H9 (cell line): ENCODE measurements around the gene CYB5R3. TPM values are rescaled to one million over a fixed set of nuclear protein-coding genes. Genes with fewer than 3 reads are reported as not detected.

Experiments
- DNase-seq: peaks from one replicate; pipeline ENCODE4 v3.0.0-alpha.2; 2017
- H2AFZ ChIP-seq: one replicate; pipeline ENCODE4 v1.6.1; 2013; ENCODE audit warnings: mild to moderate bottlenecking, low read length, control low read depth, moderate library complexity
- H2AK5ac ChIP-seq: 2 replicates; pipeline ENCODE4 v1.6.1; 2013; ENCODE audit warnings: low read length, control low read depth, mixed read lengths; ENCODE audit not compliant: insufficient read length
- H2BK120ac ChIP-seq: one replicate; pipeline ENCODE4 v1.6.1; 2013; ENCODE audit warnings: low read depth, mild to moderate bottlenecking, low read length, control low read depth, inconsistent platforms; ENCODE audit not compliant: poor library complexity, severe bottlenecking
- H2BK12ac ChIP-seq: 2 replicates; pipeline ENCODE4 v1.6.1; 2013; ENCODE audit warnings: low read length, control low read depth, mixed read lengths, low read depth; ENCODE audit not compliant: insufficient read length
- H2BK15ac ChIP-seq: 2 replicates; pipeline ENCODE4 v1.6.1; 2013; ENCODE audit warnings: low read depth, low read length, control low read depth
- H2BK20ac ChIP-seq: one replicate; pipeline ENCODE4 v1.6.1; 2013; ENCODE audit warnings: low read depth, mild to moderate bottlenecking, low read length, control low read depth, inconsistent platforms; ENCODE audit not compliant: poor library complexity, severe bottlenecking
- H2BK5ac ChIP-seq: 2 replicates; pipeline ENCODE4 v1.6.1; 2013; ENCODE audit warnings: low read length, control low read depth, mixed read lengths; ENCODE audit not compliant: insufficient read length
- H3K14ac ChIP-seq: 2 replicates; pipeline ENCODE4 v1.6.1; 2013; ENCODE audit warnings: low read length, control low read depth; ENCODE audit not compliant: insufficient read depth
- H3K18ac ChIP-seq: 2 replicates; pipeline ENCODE4 v1.6.1; 2013; ENCODE audit warnings: low read depth, mild to moderate bottlenecking, mixed read lengths, low read length, control low read depth; ENCODE audit not compliant: insufficient read length
- H3K23ac ChIP-seq: 2 replicates; pipeline ENCODE4 v1.6.1; 2013; ENCODE audit warnings: low read length, control low read depth, mixed read lengths, low read depth; ENCODE audit not compliant: insufficient read length
- H3K23me2 ChIP-seq: 2 replicates; pipeline ENCODE4 v1.6.1; 2013; ENCODE audit warnings: low read depth, mild to moderate bottlenecking, mixed read lengths, low read length, control low read depth; ENCODE audit not compliant: insufficient read length, poor library complexity, severe bottlenecking
- H3K27ac ChIP-seq: 2 replicates; pipeline ENCODE4 v1.5.1; 2013; ENCODE audit warnings: low read length, control low read depth, mixed read lengths, low read depth; ENCODE audit not compliant: insufficient read length
- H3K27me3 ChIP-seq: 2 replicates; pipeline ENCODE4 v1.6.1; 2013; ENCODE audit warnings: low read length, control low read depth, inconsistent platforms; ENCODE audit not compliant: insufficient read depth
- H3K4ac ChIP-seq: 2 replicates; pipeline ENCODE4 v1.6.1; 2013; ENCODE audit warnings: low read depth, mild to moderate bottlenecking, control low read depth, inconsistent platforms, low read length, moderate library complexity
- H3K4me1 ChIP-seq: 2 replicates; pipeline ENCODE4 v1.6.1; 2013; ENCODE audit warnings: low read length, control low read depth, inconsistent platforms; ENCODE audit not compliant: insufficient read depth
- H3K4me2 ChIP-seq: 2 replicates; pipeline ENCODE4 v1.6.1; 2013; ENCODE audit warnings: low read length, control low read depth, mixed read lengths; ENCODE audit not compliant: insufficient read length, insufficient read depth
- H3K56ac ChIP-seq: 2 replicates; pipeline ENCODE4 v1.6.1; 2013; ENCODE audit warnings: low read depth, mild to moderate bottlenecking, mixed read lengths, low read length, control low read depth; ENCODE audit not compliant: insufficient read length
- H3K79me1 ChIP-seq: 2 replicates; pipeline ENCODE4 v1.6.1; 2013; ENCODE audit warnings: low read depth, mild to moderate bottlenecking, moderate library complexity, low read length, control low read depth, inconsistent platforms; ENCODE audit not compliant: insufficient read depth, poor library complexity, severe bottlenecking
- H3K79me2 ChIP-seq: 2 replicates; pipeline ENCODE4 v1.6.1; 2013; ENCODE audit warnings: low read length, control low read depth, inconsistent platforms; ENCODE audit not compliant: insufficient read depth
- H3K9ac ChIP-seq: 2 replicates; pipeline ENCODE4 v1.6.1; 2013; ENCODE audit warnings: low read length, control low read depth, mixed read lengths; ENCODE audit not compliant: insufficient read length; ENCODE audit errors: extremely low read depth
- H3K9me3 ChIP-seq: one replicate; pipeline ENCODE4 v1.6.1; 2013; ENCODE audit warnings: low read depth, low read length, inconsistent platforms; ENCODE audit not compliant: control insufficient read depth
- H3T11ph ChIP-seq: one replicate; pipeline ENCODE4 v1.6.1; 2013; ENCODE audit warnings: mild to moderate bottlenecking, low read length, control low read depth, inconsistent platforms
- H4K20me1 ChIP-seq: one replicate; pipeline ENCODE4 v1.6.1; 2013; ENCODE audit not compliant: control insufficient read depth, insufficient read length, insufficient read depth
- H4K5ac ChIP-seq: 2 replicates; pipeline ENCODE4 v1.6.1; 2013; ENCODE audit warnings: low read depth, mild to moderate bottlenecking, mixed read lengths, low read length, control low read depth; ENCODE audit not compliant: insufficient read length
- H4K8ac ChIP-seq: replicated peaks from 2 replicates; pipeline ENCODE4 v1.6.1; 2013; ENCODE audit warnings: low read length, control low read depth, mixed read lengths, low read depth; ENCODE audit not compliant: insufficient read length
- H4K91ac ChIP-seq: 2 replicates; pipeline ENCODE4 v1.6.1; 2013; ENCODE audit warnings: low read depth, mild to moderate bottlenecking, moderate library complexity, mixed read lengths, low read length, control low read depth; ENCODE audit not compliant: insufficient read length
- H3K27ac Mint-ChIP-seq, 3 experiments: 2 replicates in 2 of 3; 3 replicates in 1 of 3; pipeline ENCODE4 v1.8.0; 2020 to 2021; ENCODE audit warnings: mixed read lengths in 3 of 3, mild to moderate bottlenecking in 1 of 3, moderate library complexity in 1 of 3
- H3K27me3 Mint-ChIP-seq: 2 replicates; pipeline ENCODE4 v1.8.0; 2021; ENCODE audit warnings: low read depth, mild to moderate bottlenecking, moderate library complexity, mixed read lengths
- H3K36me3 Mint-ChIP-seq, 3 experiments: 2 replicates in 2 of 3; 3 replicates in 1 of 3; pipeline ENCODE4 v1.8.0; 2020 to 2021; ENCODE audit warnings: low read depth in 3 of 3, mixed read lengths in 3 of 3; ENCODE audit not compliant: insufficient read depth in 1 of 3
- H3K4me1 Mint-ChIP-seq, 2 experiments: 2 replicates each; pipeline ENCODE4 v1.8.0; 2020; ENCODE audit warnings: mixed read lengths in 2 of 2
- H3K4me3 Mint-ChIP-seq, 2 experiments: 2 replicates in 1 of 2; 3 replicates in 1 of 2; pipeline ENCODE4 v1.8.0; 2020 to 2021; ENCODE audit warnings: mild to moderate bottlenecking in 2 of 2, mixed read lengths in 2 of 2, moderate library complexity in 1 of 2
- H3K9me3 Mint-ChIP-seq, 2 experiments: 2 replicates in 1 of 2; 3 replicates in 1 of 2; pipeline ENCODE4 v1.8.0; 2020; ENCODE audit warnings: mild to moderate bottlenecking in 2 of 2, mixed read lengths in 2 of 2, moderate library complexity in 1 of 2
- CTCF ChIP-seq: fragments of 200-600 bp; sonication (generic); conservative IDR thresholded peaks from 3 replicates; pipeline ENCODE4 v1.8.0; 2021; ENCODE audit warnings: antibody characterized with exemption, mild to moderate bottlenecking
- WGBS: extraction: QIAGEN DNeasy Blood & Tissue Kit; methylation state at CpG from one replicate; pipeline ENCODE4 v1.1.7; 2013; ENCODE audit warnings: missing lambda C conversion rate, low lambda C conversion rate, mixed read lengths; ENCODE audit not compliant: insufficient read length; ENCODE audit errors: extremely low coverage; 5-methylcytosine and 5-hydroxymethylcytosine counted together
- total RNA-seq: library from RNA; stranded (reverse); gene quantifications from 2 replicates; pipeline ENCODE4 v1.2.1, GENCODE V29; 2021

Gene CYB5R3
- total RNA-seq, 1 experiment from 2014 or later: 97.4 TPM

DNA sequence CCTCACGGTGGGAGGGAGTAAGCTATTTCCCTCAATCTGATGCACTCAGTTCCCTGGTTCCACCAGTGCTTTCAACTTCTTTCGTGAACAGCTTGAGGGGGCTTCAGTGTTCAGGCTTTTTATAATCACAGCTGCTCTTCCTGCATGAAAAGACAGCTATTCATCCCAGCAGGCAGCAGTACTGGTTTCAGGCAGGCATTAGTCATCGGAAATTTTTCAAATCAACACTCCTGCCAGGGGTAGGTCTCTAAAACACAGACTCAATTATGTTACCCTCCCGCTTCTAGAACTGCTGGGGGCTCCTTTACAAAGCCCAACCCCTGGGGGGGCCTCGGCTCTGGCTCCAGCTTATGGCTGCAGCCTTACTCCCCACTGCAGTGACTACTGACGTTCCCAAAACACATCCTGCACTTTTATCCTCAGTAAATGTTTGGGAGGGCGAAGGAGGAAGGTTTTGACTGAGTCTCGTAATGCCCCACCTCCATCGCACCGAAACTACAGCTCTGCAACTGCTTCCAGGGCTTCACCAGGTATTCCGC, 40.3 kb downstream of the CYB5R3 start:
- no peak overlapping the region for H2BK15ac ChIP-seq
- H4K8ac ChIP-seq: no peak overlapping the region
- H2AK5ac ChIP-seq: no peak overlapping the region
- no peak overlapping the region for H3K14ac ChIP-seq
- no peak overlapping the region for H4K91ac ChIP-seq
- peaks cover 3% of the 10 kb centered on the region for H3K23me2 ChIP-seq
- no peaks in the 10 kb centered on the region for H3K9me3 ChIP-seq
- H2BK12ac ChIP-seq: no peak overlapping the region
- H3K79me1 ChIP-seq: peaks cover 29% of the 10 kb centered on the region
- H3K27ac ChIP-seq: no peak overlapping the region
- no peaks in the 10 kb centered on the region for H3K27me3 ChIP-seq
- Mint-ChIP-seq H3K4me3 (peak overlapping the region in 1 of 2 experiments; percentile 29; a peak in 1 of 5 replicates), H3K9me3 (peaks cover 7 to 19% of the 10 kb centered on the region in 2 experiments; a peak in 4 of 5 replicates), H3K27ac (peak overlapping the region in 2 of 3 experiments; percentile 36 to 67; a peak in 4 of 7 replicates), H3K4me1 (peaks cover 41 to 49% of the 10 kb centered on the region in 2 experiments), H3K27me3 (no peaks in the 10 kb centered on the region), H3K36me3 (peaks cover 43 to 76% (median 71%) of the 10 kb centered on the region in 3 experiments)
- H4K5ac ChIP-seq: no peak overlapping the region
- no peak overlapping the region for H2BK20ac ChIP-seq
- no peak overlapping the region for H3K56ac ChIP-seq
- H3K9ac ChIP-seq: no peak overlapping the region
- no peak for DNase-seq
- no peak overlapping the region for H3K23ac ChIP-seq
- no peak overlapping the region for H3K4ac ChIP-seq
- peaks cover 5% of the 10 kb centered on the region; the same call in 1 of the 2 replicates for H3K4me1 ChIP-seq
- no peaks in the 10 kb centered on the region for H4K20me1 ChIP-seq
- H2AFZ ChIP-seq: no peak overlapping the region
- WGBS: no CpG with 5 or more reads among the region's 11 CpGs
- H2BK5ac ChIP-seq: no peak overlapping the region
- no peak overlapping the region for H3K4me2 ChIP-seq
- H3K18ac ChIP-seq: no peak overlapping the region
- TF ChIP-seq CTCF: no peak
- H3K79me2 ChIP-seq: peaks cover 55% of the 10 kb centered on the region
- no peak overlapping the region for H3T11ph ChIP-seq
- no peak overlapping the region for H2BK120ac ChIP-seq
